Measurements from ENCODE around the gene GALNT18. TPM values are rescaled to one million over a fixed set of nuclear protein-coding genes. Genes with fewer than 3 reads are reported as not detected.
A peak's percentile ranks its signal among the peaks of the same experiment; 100 is the strongest.

The GALNT18 gene
- 100 to 1,000 TPM in 1 of 2 donors, 10 to 100 TPM in 1; 29.4 to 105 TPM for total RNA-seq

GRCh38 chr11:11621573-11622339 is at the start of gene GALNT18:
Gene GALNT18, minus strand, starts transcription at chr11:11622005.
- WGBS: under 1% methylated on average over 45 of the region's 71 CpGs
- H3K36me3 ChIP-seq: no peaks in the 10 kb centered on the region
- H3K27ac ChIP-seq: peak within 1 kb of the TSS; percentile 73 to 78
- H3K27me3 ChIP-seq (replicated peaks; ENCODE audit: insufficient read depth): no peaks in the 10 kb centered on the region
- intact Hi-C loops (cut with DNase I): loop anchor here (5.0 to 10.0 kb wide), 3 partner anchors 166 to 587 kb away; no protein-coding TSS in a partner anchor
- H3K9me3 ChIP-seq: no peaks in the 10 kb centered on the region
- peak within 1 kb of the TSS; percentile 43 to 49 for H3K4me3 ChIP-seq
- TF ChIP-seq CTCF (IDR thresholded peaks at IDR 0.05): peak; percentile 39 to 77 (median 65)
- TF ChIP-seq POLR2A (IDR thresholded peaks at IDR 0.05): peak; percentile 88
- peak; percentile 65 for TF ChIP-seq POLR2AphosphoS5 (IDR thresholded peaks at IDR 0.05)
- H3K4me1 ChIP-seq (replicated peaks): peaks cover 8% of the 10 kb centered on the region
- DNase-seq (ENCODE audit: low spot score): peak; percentile 95

DNA sequence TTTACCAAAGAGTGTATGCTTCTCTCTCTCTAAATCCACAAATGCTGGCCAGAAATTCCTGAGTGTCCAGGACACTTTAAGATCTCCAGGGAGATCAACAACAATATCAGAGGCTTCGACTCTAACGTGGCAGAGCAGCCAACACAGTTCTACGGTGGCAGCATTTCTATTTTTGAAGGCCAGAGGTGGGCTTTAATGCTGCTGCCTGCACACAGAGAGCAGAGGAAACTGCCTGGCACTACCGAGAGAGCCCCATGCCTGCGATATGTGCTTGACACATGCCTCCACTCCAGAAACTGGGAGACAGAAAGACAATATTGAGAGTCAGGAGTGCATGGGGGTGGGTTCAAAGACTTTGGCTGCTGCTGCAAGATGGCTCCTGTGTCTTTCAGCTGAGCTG is 48.8 kb upstream of the GALNT18 start:
- no peaks in the 10 kb centered on the region for H3K9me3 ChIP-seq
- no peak for DNase-seq (ENCODE audit: low spot score)
- no peak overlapping the region for H3K27ac ChIP-seq
- H3K36me3 ChIP-seq: no peaks in the 10 kb centered on the region
- no peak overlapping the region for H3K4me3 ChIP-seq
- intact Hi-C loops (cut with DNase I): no loop called here
- WGBS: 69% methylated on average over 5 of the region's 5 CpGs
- H3K27me3 ChIP-seq (replicated peaks; ENCODE audit: insufficient read depth): no peaks in the 10 kb centered on the region
- no peaks in the 10 kb centered on the region for H3K4me1 ChIP-seq (replicated peaks)
- TF ChIP-seq POLR2A (IDR thresholded peaks at IDR 0.05) (no peak), CTCF (IDR thresholded peaks at IDR 0.05) (no peak), POLR2AphosphoS5 (IDR thresholded peaks at IDR 0.05) (no peak)

DNA sequence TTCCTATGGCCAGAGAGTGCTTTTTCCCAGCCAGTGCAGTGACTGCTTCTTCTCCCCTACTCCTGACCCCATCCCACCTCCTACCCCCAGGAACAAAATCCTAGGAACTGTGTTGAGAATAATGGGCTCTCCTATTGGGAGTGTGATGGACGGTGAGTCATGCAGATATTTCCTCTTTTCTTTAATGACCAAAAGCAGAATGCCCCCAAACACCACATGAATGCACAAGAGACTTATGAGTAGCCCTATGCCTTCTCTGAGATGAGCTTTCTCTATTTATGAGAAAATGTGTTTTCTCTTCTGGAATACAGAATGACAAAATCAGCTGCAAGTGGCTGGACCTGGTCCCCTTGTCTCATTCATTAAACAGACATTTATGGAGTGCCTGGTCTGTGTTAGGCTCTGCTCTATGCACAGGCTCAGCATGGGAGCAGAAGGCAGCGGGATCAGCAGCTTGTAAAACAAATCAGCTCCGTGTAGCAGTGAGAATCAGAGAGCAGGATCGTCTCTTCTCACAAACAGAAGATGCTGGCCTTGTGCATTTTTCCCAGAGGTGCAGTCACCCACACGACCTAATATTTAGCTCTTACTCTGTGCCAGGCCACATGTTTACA is 47.5 kb upstream of the GALNT18 start:
- no peak for DNase-seq (ENCODE audit: low spot score)
- Histone ChIP-seq H3K36me3 (no peaks in the 10 kb centered on the region), H3K27me3 (replicated peaks; ENCODE audit: insufficient read depth) (no peaks in the 10 kb centered on the region), H3K27ac (no peak overlapping the region), H3K4me1 (replicated peaks) (no peaks in the 10 kb centered on the region), H3K4me3 (no peak overlapping the region), H3K9me3 (no peaks in the 10 kb centered on the region)
- intact Hi-C loops (cut with DNase I): no loop called here
- 30% methylated on average over 5 of the region's 5 CpGs for WGBS
- TF ChIP-seq CTCF (IDR thresholded peaks at IDR 0.05) (no peak), POLR2AphosphoS5 (IDR thresholded peaks at IDR 0.05) (no peak), POLR2A (IDR thresholded peaks at IDR 0.05) (no peak)

- no peak for TF ChIP-seq POLR2AphosphoS5 (IDR thresholded peaks at IDR 0.05)
- no peak for TF ChIP-seq CTCF (IDR thresholded peaks at IDR 0.05)
- TF ChIP-seq POLR2A (IDR thresholded peaks at IDR 0.05): no peak
- WGBS: 43% methylated on average over 5 of the region's 5 CpGs
These were observed 47.0 kb upstream of the GALNT18 start for GRCh38 chr11:11668781-11669180.

More at GRCh38 chr11:11668781-11669180, 47.0 kb upstream of the GALNT18 start:
- H3K27me3 ChIP-seq (replicated peaks; ENCODE audit: insufficient read depth): no peaks in the 10 kb centered on the region
- intact Hi-C loops (cut with DNase I): no loop called here
- no peaks in the 10 kb centered on the region for H3K4me1 ChIP-seq (replicated peaks)
- no peaks in the 10 kb centered on the region for H3K9me3 ChIP-seq
- no peak overlapping the region for H3K27ac ChIP-seq
- H3K4me3 ChIP-seq: no peak overlapping the region
- no peak for DNase-seq (ENCODE audit: low spot score)
- no peaks in the 10 kb centered on the region for H3K36me3 ChIP-seq

Measured in prostate gland (tissue), 2 donors.